H9 (cell line): ENCODE data around the gene ASMTL. TPM values are rescaled to one million over a fixed set of nuclear protein-coding genes. Genes with fewer than 3 reads are reported as not detected.

Experiments used
- DNase-seq: peaks from one replicate; pipeline ENCODE4 v3.0.0-alpha.2; 2017
- H2AFZ ChIP-seq: one replicate; pipeline ENCODE4 v1.6.1; 2013; ENCODE audit warnings: mild to moderate bottlenecking, low read length, control low read depth, moderate library complexity
- H2AK5ac ChIP-seq: 2 replicates; pipeline ENCODE4 v1.6.1; 2013; ENCODE audit warnings: low read length, control low read depth, mixed read lengths; ENCODE audit not compliant: insufficient read length
- H2BK120ac ChIP-seq: one replicate; pipeline ENCODE4 v1.6.1; 2013; ENCODE audit warnings: low read depth, mild to moderate bottlenecking, low read length, control low read depth, inconsistent platforms; ENCODE audit not compliant: poor library complexity, severe bottlenecking
- H2BK12ac ChIP-seq: 2 replicates; pipeline ENCODE4 v1.6.1; 2013; ENCODE audit warnings: low read length, control low read depth, mixed read lengths, low read depth; ENCODE audit not compliant: insufficient read length
- H2BK15ac ChIP-seq: 2 replicates; pipeline ENCODE4 v1.6.1; 2013; ENCODE audit warnings: low read depth, low read length, control low read depth
- H2BK20ac ChIP-seq: one replicate; pipeline ENCODE4 v1.6.1; 2013; ENCODE audit warnings: low read depth, mild to moderate bottlenecking, low read length, control low read depth, inconsistent platforms; ENCODE audit not compliant: poor library complexity, severe bottlenecking
- H2BK5ac ChIP-seq: 2 replicates; pipeline ENCODE4 v1.6.1; 2013; ENCODE audit warnings: low read length, control low read depth, mixed read lengths; ENCODE audit not compliant: insufficient read length
- H3K14ac ChIP-seq: 2 replicates; pipeline ENCODE4 v1.6.1; 2013; ENCODE audit warnings: low read length, control low read depth; ENCODE audit not compliant: insufficient read depth
- H3K18ac ChIP-seq: 2 replicates; pipeline ENCODE4 v1.6.1; 2013; ENCODE audit warnings: low read depth, mild to moderate bottlenecking, mixed read lengths, low read length, control low read depth; ENCODE audit not compliant: insufficient read length
- H3K23ac ChIP-seq: 2 replicates; pipeline ENCODE4 v1.6.1; 2013; ENCODE audit warnings: low read length, control low read depth, mixed read lengths, low read depth; ENCODE audit not compliant: insufficient read length
- H3K23me2 ChIP-seq: 2 replicates; pipeline ENCODE4 v1.6.1; 2013; ENCODE audit warnings: low read depth, mild to moderate bottlenecking, mixed read lengths, low read length, control low read depth; ENCODE audit not compliant: insufficient read length, poor library complexity, severe bottlenecking
- H3K27ac ChIP-seq: 2 replicates; pipeline ENCODE4 v1.5.1; 2013; ENCODE audit warnings: low read length, control low read depth, mixed read lengths, low read depth; ENCODE audit not compliant: insufficient read length
- H3K27me3 ChIP-seq: 2 replicates; pipeline ENCODE4 v1.6.1; 2013; ENCODE audit warnings: low read length, control low read depth, inconsistent platforms; ENCODE audit not compliant: insufficient read depth
- H3K4ac ChIP-seq: 2 replicates; pipeline ENCODE4 v1.6.1; 2013; ENCODE audit warnings: low read depth, mild to moderate bottlenecking, control low read depth, inconsistent platforms, low read length, moderate library complexity
- H3K4me1 ChIP-seq: 2 replicates; pipeline ENCODE4 v1.6.1; 2013; ENCODE audit warnings: low read length, control low read depth, inconsistent platforms; ENCODE audit not compliant: insufficient read depth
- H3K4me2 ChIP-seq: 2 replicates; pipeline ENCODE4 v1.6.1; 2013; ENCODE audit warnings: low read length, control low read depth, mixed read lengths; ENCODE audit not compliant: insufficient read length, insufficient read depth
- H3K56ac ChIP-seq: 2 replicates; pipeline ENCODE4 v1.6.1; 2013; ENCODE audit warnings: low read depth, mild to moderate bottlenecking, mixed read lengths, low read length, control low read depth; ENCODE audit not compliant: insufficient read length
- H3K79me1 ChIP-seq: 2 replicates; pipeline ENCODE4 v1.6.1; 2013; ENCODE audit warnings: low read depth, mild to moderate bottlenecking, moderate library complexity, low read length, control low read depth, inconsistent platforms; ENCODE audit not compliant: insufficient read depth, poor library complexity, severe bottlenecking
- H3K79me2 ChIP-seq: 2 replicates; pipeline ENCODE4 v1.6.1; 2013; ENCODE audit warnings: low read length, control low read depth, inconsistent platforms; ENCODE audit not compliant: insufficient read depth
- H3K9ac ChIP-seq: 2 replicates; pipeline ENCODE4 v1.6.1; 2013; ENCODE audit warnings: low read length, control low read depth, mixed read lengths; ENCODE audit not compliant: insufficient read length; ENCODE audit errors: extremely low read depth
- H3K9me3 ChIP-seq: one replicate; pipeline ENCODE4 v1.6.1; 2013; ENCODE audit warnings: low read depth, low read length, inconsistent platforms; ENCODE audit not compliant: control insufficient read depth
- H3T11ph ChIP-seq: one replicate; pipeline ENCODE4 v1.6.1; 2013; ENCODE audit warnings: mild to moderate bottlenecking, low read length, control low read depth, inconsistent platforms
- H4K20me1 ChIP-seq: one replicate; pipeline ENCODE4 v1.6.1; 2013; ENCODE audit not compliant: control insufficient read depth, insufficient read length, insufficient read depth
- H4K5ac ChIP-seq: 2 replicates; pipeline ENCODE4 v1.6.1; 2013; ENCODE audit warnings: low read depth, mild to moderate bottlenecking, mixed read lengths, low read length, control low read depth; ENCODE audit not compliant: insufficient read length
- H4K8ac ChIP-seq: replicated peaks from 2 replicates; pipeline ENCODE4 v1.6.1; 2013; ENCODE audit warnings: low read length, control low read depth, mixed read lengths, low read depth; ENCODE audit not compliant: insufficient read length
- H4K91ac ChIP-seq: 2 replicates; pipeline ENCODE4 v1.6.1; 2013; ENCODE audit warnings: low read depth, mild to moderate bottlenecking, moderate library complexity, mixed read lengths, low read length, control low read depth; ENCODE audit not compliant: insufficient read length
- H3K27ac Mint-ChIP-seq, 3 experiments: 2 replicates in 2 of 3; 3 replicates in 1 of 3; pipeline ENCODE4 v1.8.0; 2020 to 2021; ENCODE audit warnings: mixed read lengths in 3 of 3, mild to moderate bottlenecking in 1 of 3, moderate library complexity in 1 of 3
- H3K27me3 Mint-ChIP-seq: 2 replicates; pipeline ENCODE4 v1.8.0; 2021; ENCODE audit warnings: low read depth, mild to moderate bottlenecking, moderate library complexity, mixed read lengths
- H3K36me3 Mint-ChIP-seq, 3 experiments: 2 replicates in 2 of 3; 3 replicates in 1 of 3; pipeline ENCODE4 v1.8.0; 2020 to 2021; ENCODE audit warnings: low read depth in 3 of 3, mixed read lengths in 3 of 3; ENCODE audit not compliant: insufficient read depth in 1 of 3
- H3K4me1 Mint-ChIP-seq, 2 experiments: 2 replicates each; pipeline ENCODE4 v1.8.0; 2020; ENCODE audit warnings: mixed read lengths in 2 of 2
- H3K4me3 Mint-ChIP-seq, 2 experiments: 2 replicates in 1 of 2; 3 replicates in 1 of 2; pipeline ENCODE4 v1.8.0; 2020 to 2021; ENCODE audit warnings: mild to moderate bottlenecking in 2 of 2, mixed read lengths in 2 of 2, moderate library complexity in 1 of 2
- H3K9me3 Mint-ChIP-seq, 2 experiments: 2 replicates in 1 of 2; 3 replicates in 1 of 2; pipeline ENCODE4 v1.8.0; 2020; ENCODE audit warnings: mild to moderate bottlenecking in 2 of 2, mixed read lengths in 2 of 2, moderate library complexity in 1 of 2
- WGBS: extraction: QIAGEN DNeasy Blood & Tissue Kit; methylation state at CpG from one replicate; pipeline ENCODE4 v1.1.7; 2013; ENCODE audit warnings: missing lambda C conversion rate, low lambda C conversion rate, mixed read lengths; ENCODE audit not compliant: insufficient read length; ENCODE audit errors: extremely low coverage; 5-methylcytosine and 5-hydroxymethylcytosine counted together
- total RNA-seq: library from RNA; stranded (reverse); gene quantifications from 2 replicates; pipeline ENCODE4 v1.2.1, GENCODE V29; 2021
- TF ChIP-seq, protein P1 (sequence below): fragments of 200-600 bp; sonication (generic); conservative IDR thresholded peaks from 3 replicates; pipeline ENCODE4 v1.8.0; 2021; ENCODE audit warnings: antibody characterized with exemption, mild to moderate bottlenecking

ASMTL gene
- total RNA-seq, 1 experiment from 2014 or later, result 59.8 TPM

DNA sequence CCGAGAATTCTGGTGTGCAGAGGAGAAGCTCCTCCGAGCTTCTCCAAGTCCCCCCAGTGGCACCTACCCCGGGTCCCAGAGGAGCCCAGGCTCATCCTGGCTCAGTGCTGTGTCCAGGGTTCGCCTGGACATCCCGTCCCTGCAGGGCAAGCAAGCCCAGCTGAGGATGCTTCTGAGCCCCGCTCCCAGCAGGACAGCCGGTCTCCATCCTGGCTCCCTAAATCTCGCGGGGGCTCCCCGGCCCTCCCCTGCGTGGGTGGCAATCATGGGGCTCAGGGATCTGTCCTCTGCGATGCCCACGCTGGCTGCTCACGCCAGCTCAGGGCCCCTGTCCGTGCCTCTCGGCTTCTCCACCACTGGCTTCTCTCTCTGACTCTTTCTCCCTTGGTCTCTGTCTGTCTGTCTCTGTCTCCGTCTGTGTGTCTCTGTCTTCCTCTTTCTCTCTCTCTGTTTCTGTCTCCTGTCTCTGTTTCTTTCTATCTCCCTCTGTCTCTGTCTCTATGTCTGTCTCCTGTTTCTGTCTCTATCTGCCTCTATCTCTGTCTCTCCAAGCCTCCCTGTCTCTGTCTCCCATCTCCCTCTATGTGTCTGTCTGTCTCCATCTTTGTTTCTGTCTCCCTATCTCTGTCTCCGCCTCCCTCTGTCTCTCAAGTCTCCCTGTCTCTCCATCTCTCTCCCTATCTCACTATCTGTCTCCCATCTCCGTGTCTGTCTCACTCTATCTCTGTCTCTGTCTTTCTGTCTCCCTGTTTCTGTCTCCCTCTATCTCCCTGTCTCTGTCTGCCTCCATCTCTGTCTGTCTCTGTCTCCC, 33.0 kb downstream of the ASMTL start:
- H2BK5ac ChIP-seq, result no peak overlapping the region
- H4K8ac ChIP-seq, result no peak overlapping the region
- H3K23me2 ChIP-seq, result no peaks in the 10 kb centered on the region
- no peak overlapping the region for H3K27ac ChIP-seq
- H4K5ac ChIP-seq, result no peak overlapping the region
- H3K79me2 ChIP-seq, result no peaks in the 10 kb centered on the region
- Mint-ChIP-seq H3K4me1 (peaks cover 9 to 12% of the 10 kb centered on the region in 2 experiments), H3K9me3 (peaks cover 29 to 34% of the 10 kb centered on the region in 2 experiments), H3K4me3 (no peak overlapping the region; a peak in 1 of 5 replicates), H3K27me3 (peaks cover 5% of the 10 kb centered on the region), H3K27ac (peak overlapping the region; percentile 0 to 68 (median 52); a peak in 4 of 7 replicates), H3K36me3 (peaks cover 49 to 54% (median 50%) of the 10 kb centered on the region in 3 experiments)
- no peak overlapping the region for H3K23ac ChIP-seq
- H2BK120ac ChIP-seq, result no peak overlapping the region
- no peak overlapping the region for H3K18ac ChIP-seq
- H3K9me3 ChIP-seq, result peaks cover 26% of the 10 kb centered on the region
- no peaks in the 10 kb centered on the region for H3K4me1 ChIP-seq
- no peak overlapping the region for H3T11ph ChIP-seq
- H2BK12ac ChIP-seq, result no peak overlapping the region
- no peak overlapping the region for H3K56ac ChIP-seq
- no peak overlapping the region for H2AK5ac ChIP-seq
- WGBS, result no CpG with 5 or more reads among the region's 19 CpGs
- H2BK15ac ChIP-seq, result no peak overlapping the region
- no peaks in the 10 kb centered on the region for H3K79me1 ChIP-seq
- H3K4ac ChIP-seq, result no peak overlapping the region
- H3K27me3 ChIP-seq, result no peaks in the 10 kb centered on the region
- DNase-seq, result no peak
- H4K20me1 ChIP-seq, result no peaks in the 10 kb centered on the region
- H3K9ac ChIP-seq, result no peak overlapping the region
- no peak overlapping the region for H3K4me2 ChIP-seq
- H4K91ac ChIP-seq, result no peak overlapping the region
- no peak overlapping the region for H2BK20ac ChIP-seq
- no peak overlapping the region; the same call in 1 of the 2 replicates for H3K14ac ChIP-seq
- TF ChIP-seq, protein P1, sequence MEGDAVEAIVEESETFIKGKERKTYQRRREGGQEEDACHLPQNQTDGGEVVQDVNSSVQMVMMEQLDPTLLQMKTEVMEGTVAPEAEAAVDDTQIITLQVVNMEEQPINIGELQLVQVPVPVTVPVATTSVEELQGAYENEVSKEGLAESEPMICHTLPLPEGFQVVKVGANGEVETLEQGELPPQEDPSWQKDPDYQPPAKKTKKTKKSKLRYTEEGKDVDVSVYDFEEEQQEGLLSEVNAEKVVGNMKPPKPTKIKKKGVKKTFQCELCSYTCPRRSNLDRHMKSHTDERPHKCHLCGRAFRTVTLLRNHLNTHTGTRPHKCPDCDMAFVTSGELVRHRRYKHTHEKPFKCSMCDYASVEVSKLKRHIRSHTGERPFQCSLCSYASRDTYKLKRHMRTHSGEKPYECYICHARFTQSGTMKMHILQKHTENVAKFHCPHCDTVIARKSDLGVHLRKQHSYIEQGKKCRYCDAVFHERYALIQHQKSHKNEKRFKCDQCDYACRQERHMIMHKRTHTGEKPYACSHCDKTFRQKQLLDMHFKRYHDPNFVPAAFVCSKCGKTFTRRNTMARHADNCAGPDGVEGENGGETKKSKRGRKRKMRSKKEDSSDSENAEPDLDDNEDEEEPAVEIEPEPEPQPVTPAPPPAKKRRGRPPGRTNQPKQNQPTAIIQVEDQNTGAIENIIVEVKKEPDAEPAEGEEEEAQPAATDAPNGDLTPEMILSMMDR, result no peak
- no peak overlapping the region for H2AFZ ChIP-seq
